Effector memory CD4-positive, alpha-beta T cell (primary cell): Measurements from ENCODE around the gene TSACC.
A peak's percentile ranks its signal among the peaks of the same experiment; 100 is the strongest.

Experiments used
- DNase-seq, 3 donors: peaks; one replicate each; pipeline ENCODE4 v3.0.0-alpha.2; 2020
- H3K27ac ChIP-seq: 2 replicates; pipeline ENCODE4 v1.7.0; 2013; ENCODE audit warnings: mild to moderate bottlenecking, low read length, moderate library complexity; ENCODE audit not compliant: insufficient read depth, poor library complexity, severe bottlenecking
- H3K27me3 ChIP-seq: replicated peaks from 2 replicates; pipeline ENCODE4 v1.7.0; 2013; ENCODE audit warnings: mild to moderate bottlenecking, low read length; ENCODE audit not compliant: insufficient read depth, control insufficient read depth, poor library complexity, severe bottlenecking
- H3K36me3 ChIP-seq: 2 replicates; pipeline ENCODE4 v1.7.0; 2013; ENCODE audit warnings: mild to moderate bottlenecking, low read length, moderate library complexity; ENCODE audit not compliant: control insufficient read depth, insufficient read depth
- H3K4me1 ChIP-seq: 2 replicates; pipeline ENCODE4 v1.7.0; 2013; ENCODE audit warnings: low read length, mild to moderate bottlenecking; ENCODE audit not compliant: control insufficient read depth, insufficient read depth, poor library complexity, severe bottlenecking
- H3K4me3 ChIP-seq: 2 replicates; pipeline ENCODE4 v1.7.0; 2013; ENCODE audit warnings: low read length, low read depth, mild to moderate bottlenecking; ENCODE audit not compliant: insufficient read depth, poor library complexity, severe bottlenecking
- H3K9me3 ChIP-seq: 2 replicates; pipeline ENCODE4 v1.7.0; 2013; ENCODE audit warnings: mild to moderate bottlenecking, low read length, moderate library complexity; ENCODE audit not compliant: control insufficient read depth

Gene TSACC

GRCh38 chr1:156384658-156385057, 46.3 kb downstream of the TSACC start:
- no peak overlapping the region for H3K27ac ChIP-seq
- DNase-seq, result no peak
- H3K36me3 ChIP-seq, result no peaks in the 10 kb centered on the region
- H3K4me1 ChIP-seq, result peaks cover 8% of the 10 kb centered on the region
- no peaks in the 10 kb centered on the region for H3K9me3 ChIP-seq
- no peaks in the 10 kb centered on the region for H3K27me3 ChIP-seq
- H3K4me3 ChIP-seq, result no peak overlapping the region

GRCh38 chr1:156385534-156386031, 47.3 kb downstream of the TSACC start:
- Histone ChIP-seq H3K9me3 (no peaks in the 10 kb centered on the region), H3K27ac (no peak overlapping the region), H3K4me1 (peaks cover 8% of the 10 kb centered on the region), H3K27me3 (no peaks in the 10 kb centered on the region), H3K36me3 (no peaks in the 10 kb centered on the region), H3K4me3 (no peak overlapping the region)
- peak; percentile 48 to 69 (median 59) for DNase-seq

- Histone ChIP-seq H3K9me3 (no peaks in the 10 kb centered on the region), H3K27me3 (no peaks in the 10 kb centered on the region)
These were observed 48.0 kb downstream of the TSACC start for GRCh38 chr1:156386134-156386901.

GRCh38 chr1:156386949-156387869, 48.9 kb downstream of the TSACC start:
- no peaks in the 10 kb centered on the region for H3K36me3 ChIP-seq
- peaks cover 8% of the 10 kb centered on the region for H3K4me1 ChIP-seq
- H3K27me3 ChIP-seq, result no peaks in the 10 kb centered on the region
- H3K9me3 ChIP-seq, result no peaks in the 10 kb centered on the region
- DNase-seq, result no peak
- H3K27ac ChIP-seq, result no peak overlapping the region
- no peak overlapping the region for H3K4me3 ChIP-seq

More at GRCh38 chr1:156386134-156386901, 48.0 kb downstream of the TSACC start:
- Histone ChIP-seq H3K36me3 (no peaks in the 10 kb centered on the region), H3K27ac (no peak overlapping the region), H3K4me3 (no peak overlapping the region), H3K4me1 (peaks cover 8% of the 10 kb centered on the region)
- DNase-seq, result no peak

GRCh38 chr1:156387870-156388173, 49.5 kb downstream of the TSACC start:
- Histone ChIP-seq H3K27ac (no peak overlapping the region), H3K36me3 (no peaks in the 10 kb centered on the region), H3K4me3 (no peak overlapping the region), H3K4me1 (peaks cover 8% of the 10 kb centered on the region), H3K27me3 (no peaks in the 10 kb centered on the region), H3K9me3 (no peaks in the 10 kb centered on the region)
- DNase-seq, result no peak

GRCh38 chr1:156388174-156389137, 50.1 kb downstream of the TSACC start:
- Histone ChIP-seq H3K9me3 (no peaks in the 10 kb centered on the region), H3K4me3 (no peak overlapping the region), H3K4me1 (peaks cover 8% of the 10 kb centered on the region), H3K36me3 (no peaks in the 10 kb centered on the region), H3K27me3 (no peaks in the 10 kb centered on the region), H3K27ac (no peak overlapping the region)
- DNase-seq, result no peak

- Histone ChIP-seq H3K9me3 (no peaks in the 10 kb centered on the region), H3K36me3 (no peaks in the 10 kb centered on the region), H3K27me3 (no peaks in the 10 kb centered on the region), H3K27ac (no peak overlapping the region), H3K4me3 (no peak overlapping the region), H3K4me1 (peaks cover 8% of the 10 kb centered on the region)
- DNase-seq, result no peak
These were observed 51.0 kb downstream of the TSACC start for GRCh38 chr1:156389311-156389710.

GRCh38 chr1:156390469-156391365, 52.4 kb downstream of the TSACC start:
- peaks cover 2% of the 10 kb centered on the region for H3K4me1 ChIP-seq
- H3K27ac ChIP-seq, result no peak overlapping the region
- no peak overlapping the region for H3K4me3 ChIP-seq
- no peaks in the 10 kb centered on the region for H3K9me3 ChIP-seq
- DNase-seq, result no peak
- no peaks in the 10 kb centered on the region for H3K27me3 ChIP-seq
- no peaks in the 10 kb centered on the region for H3K36me3 ChIP-seq

- no peak for DNase-seq
- H3K36me3 ChIP-seq, result no peaks in the 10 kb centered on the region
- no peaks in the 10 kb centered on the region for H3K9me3 ChIP-seq
- no peak overlapping the region for H3K4me3 ChIP-seq
- no peaks in the 10 kb centered on the region for H3K27me3 ChIP-seq
- H3K27ac ChIP-seq, result no peak overlapping the region
- no peaks in the 10 kb centered on the region for H3K4me1 ChIP-seq
These were observed 53.0 kb downstream of the TSACC start for GRCh38 chr1:156391366-156391677.
